ENCODE measurements around the gene UPK3BL1. TPM values are rescaled to one million over a fixed set of nuclear protein-coding genes. Genes with fewer than 3 reads are reported as not detected.
"Not testable (repeated sequence)": the region's sequence is repeated elsewhere in the genome, so short reads cannot be mapped to it uniquely, and the experiment has no call there.

UPK3BL1 gene
- total and polyA plus RNA-seq, 2 of the 4 experiments (the other 2 are of a cell fraction), result 1.6 to 21.1 TPM

GRCh38 chr7:102606848-102607247, 35.7 kb downstream of the UPK3BL1 start:
- in situ Hi-C loops (cut with MboI; ENCODE audit: low sequenced_read_pairs); H3K27me3 ChIP-seq (ENCODE audit: control insufficient read depth, insufficient read depth, low read length); H3K36me3 ChIP-seq (ENCODE audit: control insufficient read depth, insufficient read depth, low read length); DNase-seq; H3K4me2 ChIP-seq (ENCODE audit: low read depth, low read length); H3K4me3 ChIP-seq (ENCODE audit: insufficient read depth, low read depth, low read length); H3K27ac ChIP-seq (ENCODE audit: insufficient read depth, low read length); H3K9me1 ChIP-seq (ENCODE audit: insufficient read depth, low read length); H2AK9ac ChIP-seq (replicated peaks; ENCODE audit: low read depth, low read length, poor library complexity); H4K20me1 ChIP-seq (ENCODE audit: insufficient read depth, low read length); H3K18ac ChIP-seq (ENCODE audit: low read depth, low read length); ATAC-seq (ENCODE audit: low read depth); POLR2A ChIA-PET (ENCODE audit: unreplicated experiment); H4K5ac ChIP-seq (ENCODE audit: low read depth, low read length); H3K23ac ChIP-seq (ENCODE audit: low read depth, low read length); H3K14ac ChIP-seq (replicated peaks; ENCODE audit: low read depth, low read length); intact Hi-C loops (cut with micrococcal nuclease); H2AK5ac ChIP-seq (ENCODE audit: low read depth, low read length); CTCF ChIA-PET; H4K91ac ChIP-seq (ENCODE audit: insufficient read depth, low read depth, low read length); H2BK5ac ChIP-seq (ENCODE audit: low read depth, low read length, poor library complexity, severe bottlenecking); H2BK120ac ChIP-seq (ENCODE audit: low read depth, low read length); H3K9ac ChIP-seq (ENCODE audit: low read depth, low read length); H3K4ac ChIP-seq (ENCODE audit: low read depth, low read length); H3K4me1 ChIP-seq (ENCODE audit: control insufficient read depth, insufficient read depth, low read length); H2AFZ ChIP-seq (replicated peaks; ENCODE audit: low read length, poor library complexity); BruUV-seq (replicated peaks); H4K8ac ChIP-seq (ENCODE audit: low read depth in 2 of 2, low read length in 2 of 2); H3K9me3 ChIP-seq (ENCODE audit: control insufficient read depth, insufficient read depth, low read length); H3K56ac ChIP-seq (ENCODE audit: extremely low read depth, insufficient read depth, low read length); H3K79me1 ChIP-seq (ENCODE audit: low read depth in 1 of 2, low read length in 2 of 2); H2BK20ac ChIP-seq (ENCODE audit: low read depth, low read length); H2BK15ac ChIP-seq (ENCODE audit: low read depth, low read length); dilution Hi-C loops (cut with HindIII; ENCODE audit: low sequenced_read_pairs, unreplicated experiment): not testable (repeated sequence)
- no CpG with 5 or more reads among the region's 5 CpGs for WGBS, 2 experiments (ENCODE audit: extremely low coverage in 2 of 2, insufficient read length in 1 of 2)

GRCh38 chr7:102604431-102605145, 38.0 kb downstream of the UPK3BL1 start:
- H3K9ac ChIP-seq (ENCODE audit: low read depth, low read length); CTCF ChIA-PET; H2BK15ac ChIP-seq (ENCODE audit: low read depth, low read length); H3K4me1 ChIP-seq (ENCODE audit: control insufficient read depth, insufficient read depth, low read length); H3K4me3 ChIP-seq (ENCODE audit: insufficient read depth, low read depth, low read length); H3K9me1 ChIP-seq (ENCODE audit: insufficient read depth, low read length); BruUV-seq (replicated peaks); H4K20me1 ChIP-seq (ENCODE audit: insufficient read depth, low read length); dilution Hi-C loops (cut with HindIII; ENCODE audit: low sequenced_read_pairs, unreplicated experiment); H3K56ac ChIP-seq (ENCODE audit: extremely low read depth, insufficient read depth, low read length); H3K18ac ChIP-seq (ENCODE audit: low read depth, low read length); H2AK9ac ChIP-seq (replicated peaks; ENCODE audit: low read depth, low read length, poor library complexity); H2BK20ac ChIP-seq (ENCODE audit: low read depth, low read length); H3K4me2 ChIP-seq (ENCODE audit: low read depth, low read length); H3K23ac ChIP-seq (ENCODE audit: low read depth, low read length); H3K27me3 ChIP-seq (ENCODE audit: control insufficient read depth, insufficient read depth, low read length); POLR2A ChIA-PET (ENCODE audit: unreplicated experiment); H3K79me1 ChIP-seq (ENCODE audit: low read depth in 1 of 2, low read length in 2 of 2); H3K36me3 ChIP-seq (ENCODE audit: control insufficient read depth, insufficient read depth, low read length); H2AFZ ChIP-seq (replicated peaks; ENCODE audit: low read length, poor library complexity); in situ Hi-C loops (cut with MboI; ENCODE audit: low sequenced_read_pairs); DNase-seq; H3K27ac ChIP-seq (ENCODE audit: insufficient read depth, low read length); intact Hi-C loops (cut with micrococcal nuclease); H4K91ac ChIP-seq (ENCODE audit: insufficient read depth, low read depth, low read length); H4K8ac ChIP-seq (ENCODE audit: low read depth in 2 of 2, low read length in 2 of 2); H2AK5ac ChIP-seq (ENCODE audit: low read depth, low read length); H3K14ac ChIP-seq (replicated peaks; ENCODE audit: low read depth, low read length); H3K4ac ChIP-seq (ENCODE audit: low read depth, low read length); H4K5ac ChIP-seq (ENCODE audit: low read depth, low read length); H3K9me3 ChIP-seq (ENCODE audit: control insufficient read depth, insufficient read depth, low read length); H2BK120ac ChIP-seq (ENCODE audit: low read depth, low read length); H2BK5ac ChIP-seq (ENCODE audit: low read depth, low read length, poor library complexity, severe bottlenecking): not testable (repeated sequence)
- peak; percentile 93 for ATAC-seq (ENCODE audit: low read depth)
- no CpG with 5 or more reads among the region's 19 CpGs for WGBS, 2 experiments (ENCODE audit: extremely low coverage in 2 of 2, insufficient read length in 1 of 2)

Measured in IMR-90 (cell line).